ENCODE data around the gene CGREF1.

- TF ChIP-seq EZH2 (IDR thresholded peaks at IDR 0.05; ENCODE audit: low read depth) (no peak), CTCF (conservative IDR thresholded peaks at IDR 0.05) (no peak)
These were observed 38.4 kb downstream of the CGREF1 start for GRCh38 chr2:27080603-27080936.

Data from PC-9 (cell line).